Posterior vena cava (tissue), 2 donors: ENCODE measurements around the gene NT5C1A. TPM values are rescaled to one million over a fixed set of nuclear protein-coding genes. Genes with fewer than 3 reads are reported as not detected.

Experiments
- DNase-seq: peaks from one replicate; pipeline ENCODE4 v3.0.0-alpha.2; 2020; ENCODE audit warnings: low spot score
- intact Hi-C, 2 donors: fragments of 100-400 bp; cut with DNase I; formaldehyde crosslinking; loops; one replicate each; pipeline versions ENCODE4 v1.14.1 to v1.14.2; 2022 to 2023
- total RNA-seq, 2 donors: library from RNA; stranded (reverse); fragmentation: NEBNext Ultra II Directional; extraction: Animal tissue kit (Norgen Biotek cat#: 25700); gene quantifications; one replicate each; pipeline ENCODE4 v1.2.1, GENCODE V29; 2021
- donor health status: DM: yes; HTN: yes; CAD: no.
- donor health status: DM: yes; HTN: yes; CAD: no.

The NT5C1A gene
- total RNA-seq, 2 donors from 2014 or later: 0.71 to 1.1 TPM

- intact Hi-C loops: no loop called here
Observed at GRCh38 chr1:39671433-39671792, 494 bp downstream of the NT5C1A start.

GRCh38 chr1:39670689-39671088 is 1.2 kb downstream of the NT5C1A start:
- no peak for DNase-seq
- intact Hi-C loops: no loop called here

More at GRCh38 chr1:39671433-39671792, 494 bp downstream of the NT5C1A start:
- no peak for DNase-seq

- intact Hi-C loops: no loop called here
- no peak for DNase-seq
Observed at GRCh38 chr1:39668894-39669293, 3.0 kb downstream of the NT5C1A start.

GRCh38 chr1:39668111-39668510 is 3.8 kb downstream of the NT5C1A start:
- DNase-seq: no peak
- intact Hi-C loops: no loop called here

GRCh38 chr1:39666772-39667171 is 5.1 kb downstream of the NT5C1A start:
- intact Hi-C loops: no loop called here
- DNase-seq: no peak

GRCh38 chr1:39663559-39663958 is 8.3 kb downstream of the NT5C1A start:
- intact Hi-C loops: no loop called here
- DNase-seq: no peak

- DNase-seq: no peak
- intact Hi-C loops: no loop called here
Observed at GRCh38 chr1:39662861-39663260, 9.0 kb downstream of the NT5C1A start.

- intact Hi-C loops: loop anchor here in 1 of 2 donors (5.0 kb wide), 1 partner anchor 52 kb away; no protein-coding TSS in a partner anchor
- DNase-seq: no peak
Observed at GRCh38 chr1:39659538-39659937, 12.4 kb downstream of the NT5C1A start.

GRCh38 chr1:39659110-39659509 is 12.8 kb downstream of the NT5C1A start:
- intact Hi-C loops: loop anchor here in 1 of 2 donors (5.0 kb wide), 1 partner anchor 52 kb away; no protein-coding TSS in a partner anchor
- no peak for DNase-seq

- intact Hi-C loops: loop anchor here in 1 of 2 donors (5.0 kb wide), 1 partner anchor 51 kb away; no protein-coding TSS in a partner anchor
- DNase-seq: peak; percentile 93
Observed at GRCh38 chr1:39657923-39658485, 13.9 kb downstream of the NT5C1A start.

- DNase-seq: no peak
- intact Hi-C loops: loop anchor here in 1 of 2 donors (5.0 kb wide), 1 partner anchor 50 kb away; no protein-coding TSS in a partner anchor
Observed at GRCh38 chr1:39657402-39657801, 14.5 kb downstream of the NT5C1A start.

- intact Hi-C loops: loop anchor here in 1 of 2 donors (5.0 kb wide), 1 partner anchor 49 kb away; no protein-coding TSS in a partner anchor
- no peak for DNase-seq
Observed at GRCh38 chr1:39656391-39656790, 15.5 kb downstream of the NT5C1A start.

- DNase-seq: no peak
- intact Hi-C loops: loop anchor here in 1 of 2 donors (5.0 kb wide), 1 partner anchor 48 kb away; no protein-coding TSS in a partner anchor
Observed at GRCh38 chr1:39655578-39656268, 16.2 kb downstream of the NT5C1A start.

- intact Hi-C loops: loop anchor here in 1 of 2 donors (5.0 kb wide), 1 partner anchor 47 kb away; no protein-coding TSS in a partner anchor
- DNase-seq: no peak
Observed at GRCh38 chr1:39654291-39654690, 17.6 kb downstream of the NT5C1A start.

GRCh38 chr1:39653546-39654031 is 18.3 kb downstream of the NT5C1A start:
- intact Hi-C loops: loop anchor here in 1 of 2 donors (5.0 kb wide), 1 partner anchor 46 kb away; no protein-coding TSS in a partner anchor
- DNase-seq: peak; percentile 94

GRCh38 chr1:39652554-39652953 is 19.4 kb downstream of the NT5C1A start:
- DNase-seq: no peak
- intact Hi-C loops: loop anchor here in 1 of 2 donors (5.0 kb wide), 1 partner anchor 45 kb away; no protein-coding TSS in a partner anchor

- peak; percentile 92 for DNase-seq
- intact Hi-C loops: loop anchor here in 1 of 2 donors (5.0 kb wide), 1 partner anchor 45 kb away; no protein-coding TSS in a partner anchor
Observed at GRCh38 chr1:39652105-39652504, 19.8 kb downstream of the NT5C1A start.

GRCh38 chr1:39650431-39650830 is 21.5 kb downstream of the NT5C1A start:
- no peak for DNase-seq
- intact Hi-C loops: loop anchor here in 1 of 2 donors (5.0 kb wide), 1 partner anchor 43 kb away; no protein-coding TSS in a partner anchor

GRCh38 chr1:39649636-39650185 is 22.2 kb downstream of the NT5C1A start:
- DNase-seq: no peak
- intact Hi-C loops: loop anchor here in 1 of 2 donors (5.0 kb wide), 1 partner anchor 42 kb away; no protein-coding TSS in a partner anchor

GRCh38 chr1:39648496-39648895 is 23.4 kb downstream of the NT5C1A start:
- no peak for DNase-seq
- intact Hi-C loops: no loop called here
